ENCODE data around the gene CREB3L1. TPM values are rescaled to one million over a fixed set of nuclear protein-coding genes. Genes with fewer than 3 reads are reported as not detected.

Gene CREB3L1
- total and polyA plus RNA-seq, 2 experiments from 2014 or later: 8.5 to 10.4 TPM

- ATAC-seq: peak; percentile 0; the same call in 2 of the 3 replicates
- DNase-seq (ENCODE audit: low spot score): no peak
Observed at GRCh38 chr11:46296059-46296527, 18.6 kb downstream of the CREB3L1 start.

More at GRCh38 chr11:46296059-46296527, 18.6 kb downstream of the CREB3L1 start:
- peak overlapping the region; percentile 97 for H3K4me2 ChIP-seq
- peaks cover 36% of the 10 kb centered on the region for H3K4me1 ChIP-seq (ENCODE audit: insufficient read depth)
- Mint-ChIP-seq H3K36me3 (ENCODE audit: low read depth) (peaks cover 3% of the 10 kb centered on the region; the same call in 1 of the 3 replicates), H3K4me3 (peak overlapping the region; percentile 86), H3K9me3 (no peaks in the 10 kb centered on the region), H3K27ac (no peak overlapping the region), H3K27me3 (ENCODE audit: insufficient read depth, low read depth, poor library complexity) (peaks cover 17% of the 10 kb centered on the region), H3K4me1 (peaks cover 49% of the 10 kb centered on the region)
- peak overlapping the region; percentile 1 for H2AFZ ChIP-seq
- H3K79me2 ChIP-seq (replicated peaks; ENCODE audit: insufficient read depth): no peaks in the 10 kb centered on the region
- H3K27me3 ChIP-seq (ENCODE audit: insufficient read depth): no peaks in the 10 kb centered on the region
- H3F3A ChIP-seq (replicated peaks; ENCODE audit: low read depth): peaks cover 19% of the 10 kb centered on the region
- H3K9me2 ChIP-seq (ENCODE audit: insufficient read depth): no peaks in the 10 kb centered on the region
- TF ChIP-seq POLR2AphosphoS5 (IDR thresholded peaks at IDR 0.05; ENCODE audit: low read depth): no peak
- no peak for TF ChIP-seq JUNB (IDR thresholded peaks at IDR 0.05; ENCODE audit: unreplicated experiment)
- no peak for TF ChIP-seq EZH2 (IDR thresholded peaks at IDR 0.05; ENCODE audit: low read depth, unreplicated experiment)
- TF ChIP-seq ZNF114 (CRISPR knock-in tag; IDR thresholded peaks at IDR 0.05): no peak
- no peak for TF ChIP-seq ZNF462 (CRISPR knock-in tag; IDR thresholded peaks at IDR 0.05)
- TF ChIP-seq ZNF331 (CRISPR knock-in tag; IDR thresholded peaks at IDR 0.05; ENCODE audit: low read depth): no peak
- no peak for TF ChIP-seq NANOG (IDR thresholded peaks at IDR 0.05; ENCODE audit: borderline replicate concordance)
- TF ChIP-seq ETS1 (IDR thresholded peaks at IDR 0.05): no peak
- TF ChIP-seq REST (IDR thresholded peaks at IDR 0.05; ENCODE audit: unreplicated experiment): no peak
- no peak for TF ChIP-seq EZH2phosphoT487 (IDR thresholded peaks at IDR 0.05; ENCODE audit: unreplicated experiment)
- TF ChIP-seq CREB1 (CRISPR knock-in tag; IDR thresholded peaks at IDR 0.05; ENCODE audit: low read depth): no peak
- no peak for TF ChIP-seq STAT1 (IDR thresholded peaks at IDR 0.05; ENCODE audit: unreplicated experiment)
- TF ChIP-seq CTCF (conservative IDR thresholded peaks at IDR 0.05; ENCODE audit: low read depth in 2 of 2): no peak
- peak overlapping the region; percentile 78 for H3K27ac ChIP-seq (ENCODE audit: low read depth)
- no peaks in the 10 kb centered on the region for H3K36me3 ChIP-seq (ENCODE audit: insufficient read depth)
- peak overlapping the region; percentile 78 for H3K4me3 ChIP-seq
- H4K20me1 ChIP-seq (replicated peaks; ENCODE audit: insufficient read depth): no peaks in the 10 kb centered on the region

Data from GM23338 (cell line).